ENCODE data around the gene SLC25A21. TPM values are rescaled to one million over a fixed set of nuclear protein-coding genes. Genes with fewer than 3 reads are reported as not detected.
A peak's percentile ranks its signal among the peaks of the same experiment; 100 is the strongest.

Gene SLC25A21
- total RNA-seq, 4 donors from 2014 or later = 0.82 to 11.1 TPM; not detected in 2

DNA sequence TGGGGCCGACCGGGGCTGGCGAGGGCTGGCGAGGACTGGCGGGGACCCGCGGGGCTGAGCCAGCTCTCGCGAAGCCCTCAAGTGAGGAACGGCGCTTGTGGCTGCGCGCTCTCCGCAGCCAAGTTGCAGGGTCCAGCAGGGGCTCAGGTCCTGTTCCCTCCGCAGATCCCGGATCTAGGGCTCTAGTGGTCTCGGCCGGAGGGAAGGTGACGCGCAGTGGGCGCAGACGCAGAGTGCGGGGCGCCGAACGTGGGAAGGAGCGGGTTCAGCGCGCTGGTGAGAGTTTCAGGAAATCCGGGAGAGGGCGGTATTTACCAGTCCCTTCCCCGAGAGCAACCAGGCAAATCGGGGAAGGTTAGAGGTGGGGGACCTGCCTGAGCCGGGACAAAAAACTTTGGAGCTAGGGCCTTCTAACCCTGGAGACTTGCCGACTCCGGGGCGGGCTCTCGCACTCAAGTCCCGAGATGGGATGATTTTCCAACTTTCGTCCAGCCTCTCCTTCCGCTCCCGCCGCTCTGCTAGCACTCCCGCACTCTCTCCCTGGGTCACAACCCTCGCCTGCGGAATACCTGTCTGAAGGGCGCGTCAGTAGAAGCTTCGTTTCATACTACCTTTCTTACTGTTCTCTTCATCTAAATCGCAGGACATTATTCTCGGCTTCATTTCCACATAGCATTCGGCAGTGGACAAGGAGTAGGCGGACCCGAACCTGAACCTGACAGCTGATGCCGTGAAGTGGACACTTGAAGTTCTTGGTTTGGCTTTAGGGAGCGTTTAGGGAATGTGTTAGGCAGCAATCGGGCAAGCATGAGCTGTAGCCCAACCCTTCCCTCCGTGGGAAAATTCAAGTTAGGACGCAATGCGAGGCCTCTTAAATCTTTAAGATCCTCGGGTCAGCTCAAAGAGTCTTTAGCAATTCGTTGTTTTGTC is 524.3 kb downstream of the SLC25A21 start:
- peaks cover 98% of the 10 kb centered on the region for H3K27me3 ChIP-seq
- peaks cover 9 to 19% (median 17%) of the 10 kb centered on the region in 4 donors for H3K4me1 ChIP-seq
- no peaks in the 10 kb centered on the region for H3K9me3 ChIP-seq
- TF ChIP-seq EP300 (IDR thresholded peaks at IDR 0.05; ENCODE audit: low read depth) = no peak
- TF ChIP-seq, protein P1, sequence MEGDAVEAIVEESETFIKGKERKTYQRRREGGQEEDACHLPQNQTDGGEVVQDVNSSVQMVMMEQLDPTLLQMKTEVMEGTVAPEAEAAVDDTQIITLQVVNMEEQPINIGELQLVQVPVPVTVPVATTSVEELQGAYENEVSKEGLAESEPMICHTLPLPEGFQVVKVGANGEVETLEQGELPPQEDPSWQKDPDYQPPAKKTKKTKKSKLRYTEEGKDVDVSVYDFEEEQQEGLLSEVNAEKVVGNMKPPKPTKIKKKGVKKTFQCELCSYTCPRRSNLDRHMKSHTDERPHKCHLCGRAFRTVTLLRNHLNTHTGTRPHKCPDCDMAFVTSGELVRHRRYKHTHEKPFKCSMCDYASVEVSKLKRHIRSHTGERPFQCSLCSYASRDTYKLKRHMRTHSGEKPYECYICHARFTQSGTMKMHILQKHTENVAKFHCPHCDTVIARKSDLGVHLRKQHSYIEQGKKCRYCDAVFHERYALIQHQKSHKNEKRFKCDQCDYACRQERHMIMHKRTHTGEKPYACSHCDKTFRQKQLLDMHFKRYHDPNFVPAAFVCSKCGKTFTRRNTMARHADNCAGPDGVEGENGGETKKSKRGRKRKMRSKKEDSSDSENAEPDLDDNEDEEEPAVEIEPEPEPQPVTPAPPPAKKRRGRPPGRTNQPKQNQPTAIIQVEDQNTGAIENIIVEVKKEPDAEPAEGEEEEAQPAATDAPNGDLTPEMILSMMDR (IDR thresholded peaks at IDR 0.05) = peak; percentile 42 to 56 (median 50)
- H3K4me3 ChIP-seq = peak overlapping the region in 3 of 4 donors; percentile 20 to 49 (median 42)
- in situ Hi-C loops (cut with MboI; ENCODE audit: low pct_ligation_motif_present in 1 of 4, low pct_unique_long_range_greater_than_20kb in 1 of 4, low sequenced_read_pairs in 3 of 4) = loop anchor here in 2 of 4 donors (10.0 to 25.0 kb wide), 2 partner anchors 287 to 289 kb away; no protein-coding TSS in a partner anchor
- no peaks in the 10 kb centered on the region for H3K36me3 ChIP-seq
- intact Hi-C loops (cut with DNase I; ENCODE audit: low total_unique reads) = no loop called here
- 11 to 12% methylated on average over 22 to 62 of the region's 62 CpGs for WGBS, 2 donors (ENCODE audit: low coverage in 1 of 2)
- no peak for DNase-seq
- no peak overlapping the region for H3K27ac ChIP-seq

DNA sequence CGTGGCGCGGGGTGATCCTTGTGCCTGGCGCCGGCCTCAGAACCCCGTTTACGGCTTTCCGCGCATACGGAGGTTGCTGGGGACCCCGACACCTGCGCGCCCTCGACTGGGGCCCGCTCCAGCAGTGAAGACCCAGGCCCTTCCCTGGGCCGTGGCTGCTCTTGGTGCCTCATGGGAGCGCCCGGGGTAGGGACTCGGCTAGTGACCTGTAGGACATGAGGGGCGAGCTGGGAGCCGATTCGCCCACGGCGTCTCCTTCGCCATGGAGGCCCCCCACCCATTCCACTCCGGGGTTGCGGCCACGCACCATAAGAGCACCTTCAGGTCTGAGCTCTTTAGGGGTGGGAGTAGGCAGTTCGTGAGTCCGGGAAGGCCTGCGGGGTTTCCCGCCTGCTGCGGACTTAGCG is 525.0 kb downstream of the SLC25A21 start:
- no peak for DNase-seq
- Histone ChIP-seq H3K27me3 (peaks cover 98% of the 10 kb centered on the region), H3K36me3 (no peaks in the 10 kb centered on the region), H3K4me3 (peak overlapping the region in 3 of 4 donors; percentile 20 to 49 (median 42)), H3K9me3 (no peaks in the 10 kb centered on the region), H3K27ac (no peak overlapping the region), H3K4me1 (peaks cover 9 to 19% (median 17%) of the 10 kb centered on the region in 4 donors)
- TF ChIP-seq EP300 (IDR thresholded peaks at IDR 0.05; ENCODE audit: low read depth) (no peak), POLR2A (IDR thresholded peaks at IDR 0.05) (no peak), POLR2AphosphoS5 (IDR thresholded peaks at IDR 0.05) (no peak)
- TF ChIP-seq, protein P1 (IDR thresholded peaks at IDR 0.05) = no peak
- 3% methylated on average over 7 of the region's 34 CpGs; no CpG with 5 or more reads in 1 of the 2 donors for WGBS, 2 donors (ENCODE audit: low coverage in 1 of 2)
- intact Hi-C loops (cut with DNase I; ENCODE audit: low total_unique reads) = no loop called here
- in situ Hi-C loops (cut with MboI; ENCODE audit: low pct_ligation_motif_present in 1 of 4, low pct_unique_long_range_greater_than_20kb in 1 of 4, low sequenced_read_pairs in 3 of 4) = loop anchor here in 2 of 4 donors (10.0 to 25.0 kb wide), 2 partner anchors 287 to 290 kb away; no protein-coding TSS in a partner anchor

DNA sequence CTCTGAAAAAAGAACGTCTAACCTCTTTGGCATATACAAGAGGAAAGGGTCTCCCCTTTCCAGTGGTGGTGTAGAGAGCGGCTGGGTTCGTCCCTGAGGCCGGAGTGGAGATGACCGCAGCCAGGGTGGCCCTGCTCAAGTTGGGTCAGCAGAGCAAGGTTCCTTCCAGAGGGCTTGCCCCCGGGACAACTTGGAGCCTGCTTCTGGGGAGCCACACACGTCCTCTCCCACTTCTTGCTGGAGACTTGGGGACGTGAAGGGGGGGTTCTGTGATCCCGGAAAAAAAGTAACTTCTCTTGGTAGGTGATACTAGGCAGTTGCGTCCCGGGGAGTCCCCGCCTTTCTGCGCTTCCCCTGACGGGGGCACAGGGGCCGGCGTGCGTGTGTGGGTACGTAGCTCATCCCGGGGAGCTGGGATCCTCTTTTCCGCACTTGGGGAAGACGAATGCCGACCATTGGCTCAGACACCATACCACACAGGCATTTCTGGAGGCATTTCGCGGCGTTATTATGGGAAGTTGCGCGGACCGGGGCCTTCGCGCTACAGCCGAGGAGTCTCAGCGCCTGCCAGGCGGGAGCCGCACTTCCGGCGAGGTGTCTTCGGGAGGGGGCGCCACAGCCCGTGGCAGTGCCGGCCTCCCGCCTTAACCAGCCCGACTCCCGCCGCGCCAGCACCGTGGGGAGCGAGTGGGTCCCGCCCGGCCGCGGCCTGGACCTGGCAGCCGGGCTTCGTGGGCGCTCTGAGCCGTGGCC is 525.6 kb downstream of the SLC25A21 start:
- no peak for DNase-seq
- Histone ChIP-seq H3K9me3 (no peaks in the 10 kb centered on the region), H3K4me3 (peak overlapping the region in 3 of 4 donors; percentile 20 to 49 (median 42)), H3K4me1 (peaks cover 9 to 19% (median 17%) of the 10 kb centered on the region in 4 donors), H3K27me3 (peaks cover 95% of the 10 kb centered on the region), H3K36me3 (no peaks in the 10 kb centered on the region), H3K27ac (no peak overlapping the region)
- in situ Hi-C loops (cut with MboI; ENCODE audit: low pct_ligation_motif_present in 1 of 4, low pct_unique_long_range_greater_than_20kb in 1 of 4, low sequenced_read_pairs in 3 of 4) = loop anchor here in 2 of 4 donors (10.0 to 25.0 kb wide), 2 partner anchors 288 to 290 kb away; no protein-coding TSS in a partner anchor
- TF ChIP-seq EP300 (IDR thresholded peaks at IDR 0.05; ENCODE audit: low read depth) = no peak
- TF ChIP-seq, protein P1 (IDR thresholded peaks at IDR 0.05) = peak in 1 of 5 experiments; percentile 17
- WGBS, 2 donors (ENCODE audit: low coverage in 1 of 2) = 13 to 20% methylated on average over 1 to 40 of the region's 55 CpGs
- intact Hi-C loops (cut with DNase I; ENCODE audit: low total_unique reads) = no loop called here

DNA sequence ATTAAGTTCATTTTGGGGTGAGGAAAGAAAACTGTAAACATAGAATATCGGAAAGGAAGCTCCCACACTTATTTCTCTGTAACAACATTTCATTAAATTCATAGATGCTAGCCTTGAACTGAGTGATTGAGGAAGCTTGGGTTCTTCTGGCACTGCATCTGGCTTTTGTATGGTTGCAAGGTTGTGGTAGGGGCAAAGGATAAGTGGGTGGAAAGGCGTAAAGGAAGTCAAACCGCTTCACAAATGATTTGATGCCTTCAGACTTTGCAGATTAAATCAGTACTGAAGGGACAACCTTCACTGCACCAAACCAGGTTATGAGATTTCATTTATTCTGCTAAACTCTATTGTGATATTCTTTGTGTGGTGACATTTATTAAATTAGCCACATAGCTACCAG is 538.8 kb downstream of the SLC25A21 start:
- Histone ChIP-seq H3K36me3 (no peaks in the 10 kb centered on the region), H3K9me3 (no peaks in the 10 kb centered on the region), H3K27ac (no peak overlapping the region), H3K4me1 (no peaks in the 10 kb centered on the region), H3K4me3 (no peak overlapping the region), H3K27me3 (peaks cover 11% of the 10 kb centered on the region)
- no peak for DNase-seq
- in situ Hi-C loops (cut with MboI; ENCODE audit: low pct_ligation_motif_present in 1 of 4, low pct_unique_long_range_greater_than_20kb in 1 of 4, low sequenced_read_pairs in 3 of 4) = loop anchor here in 1 of 4 donors (25.0 kb wide), 1 partner anchor 304 kb away; no protein-coding TSS in a partner anchor
- intact Hi-C loops (cut with DNase I; ENCODE audit: low total_unique reads) = no loop called here
- WGBS, 2 donors (ENCODE audit: low coverage in 1 of 2) = 68 to 85% methylated on average over 3 of the region's 3 CpGs
- no peak for TF ChIP-seq POLR2AphosphoS5 (IDR thresholded peaks at IDR 0.05)
- TF ChIP-seq POLR2A (IDR thresholded peaks at IDR 0.05) = no peak
- TF ChIP-seq, protein P1 (IDR thresholded peaks at IDR 0.05) = no peak
- TF ChIP-seq EP300 (IDR thresholded peaks at IDR 0.05; ENCODE audit: low read depth) = no peak
